Lung (tissue), 12 donors: ENCODE measurements around the gene NOS1AP. TPM values are rescaled to one million over a fixed set of nuclear protein-coding genes. Genes with fewer than 3 reads are reported as not detected.

Experiments
- ATAC-seq: fragments of 200-7000 bp; cut with Tn5 transposase; one replicate; pipeline ENCODE4 v1.9.1; 2020; ENCODE audit warnings: moderate number of reproducible peaks; ENCODE audit not compliant: insufficient read depth, low FRiP score
- DNase-seq, 3 donors: peaks; one replicate each; pipeline ENCODE4 v3.0.0-alpha.2; 2013 to 2017
- H3K27ac ChIP-seq, 2 donors: one replicate each; pipeline ENCODE4 v1.5.1; 2013; ENCODE audit warnings: mild to moderate bottlenecking in 2 of 2, moderate library complexity in 2 of 2, control low read depth in 1 of 2, inconsistent platforms in 1 of 2, low read depth in 1 of 2, low read length in 1 of 2
- H3K27me3 ChIP-seq, 3 donors: one replicate each; pipeline ENCODE4 v1.5.1; 2013; ENCODE audit warnings: low read length in 2 of 3; ENCODE audit not compliant: control insufficient read depth in 3 of 3, insufficient read depth in 3 of 3
- H3K36me3 ChIP-seq, 4 donors: one replicate each; pipeline ENCODE4 v1.5.1; 2013; ENCODE audit warnings: low read length in 4 of 4, mild to moderate bottlenecking in 1 of 4, moderate library complexity in 1 of 4; ENCODE audit not compliant: control insufficient read depth in 4 of 4, insufficient read depth in 4 of 4
- H3K4me1 ChIP-seq, 5 donors: one replicate each; pipeline ENCODE4 v1.5.1; 2013; ENCODE audit warnings: low read length in 5 of 5, mild to moderate bottlenecking in 2 of 5, moderate library complexity in 1 of 5; ENCODE audit not compliant: control insufficient read depth in 5 of 5, insufficient read depth in 5 of 5
- H3K4me3 ChIP-seq: one replicate; pipeline ENCODE4 v1.5.1; 2013; ENCODE audit warnings: mild to moderate bottlenecking, control low read depth, moderate library complexity
- H3K9ac ChIP-seq, 2 donors: one replicate each; pipeline ENCODE4 v1.5.1; 2013; ENCODE audit warnings: low read length in 2 of 2, control low read depth in 1 of 2; ENCODE audit not compliant: insufficient read depth in 1 of 2
- H3K9me3 ChIP-seq, 4 donors: one replicate each; pipeline ENCODE4 v1.5.1; 2013; ENCODE audit warnings: low read length in 3 of 4, mild to moderate bottlenecking in 1 of 4, moderate library complexity in 1 of 4; ENCODE audit not compliant: control insufficient read depth in 4 of 4, insufficient read depth in 3 of 4
- CTCF ChIP-seq: IDR thresholded peaks from 2 replicates; pipeline ENCODE4 v1.5.1; 2012; ENCODE audit warnings: mild to moderate bottlenecking; ENCODE audit errors: control extremely low read depth, extremely low read depth
- WGBS, 2 donors: extraction: QIAGEN DNeasy Blood & Tissue Kit; methylation state at CpG; one replicate each; pipeline ENCODE4 v1.1.7; 2013; 5-methylcytosine and 5-hydroxymethylcytosine counted together
- polyA plus RNA-seq, 2 donors: library from polyadenylated mRNA; stranded (reverse); fragments of 200-250 nt; gene quantifications; one replicate each; pipeline ENCODE4 v1.2.1, GENCODE V29; 2013
- total RNA-seq, 2 donors: library from RNA; depleted of rRNA in 1 of 2; stranded (reverse); fragments of >200 nt in 1 of 2; gene quantifications; one replicate each; pipeline ENCODE4 v1.2.1, GENCODE V29; 2014 to 2021
- donor health status: control.
- donor health status: control.
- donor health status: Bipolar disorder and iron deficiency.
- donor health status: healthy.
- donor health status: DM: yes; HTN: yes; CAD: no.

Gene NOS1AP
- total and polyA plus RNA-seq, 4 donors: 0.57 to 5.0 (median 1.2) TPM

DNA sequence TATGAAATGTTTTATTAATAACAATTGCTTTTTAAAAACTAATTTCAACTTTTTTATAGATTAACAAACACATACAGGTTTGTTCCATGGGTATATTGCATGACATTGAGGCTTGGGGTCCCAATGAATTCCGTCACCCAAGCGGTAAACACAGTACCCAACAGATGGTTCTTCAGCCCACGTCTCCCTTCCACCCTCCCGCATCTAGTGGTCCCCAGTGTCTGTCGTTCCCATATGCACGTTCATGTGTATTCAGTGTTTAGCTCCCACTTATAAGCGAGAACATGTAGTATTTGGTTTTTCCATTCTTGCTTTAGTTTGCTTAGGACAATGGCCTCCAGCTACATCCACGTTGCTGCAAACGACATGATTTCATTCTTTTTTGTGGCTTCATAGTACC, 48.6 kb downstream of the NOS1AP start:
- 86 to 91% methylated on average over 9 of the region's 9 CpGs for WGBS, 2 donors

GRCh38 chr1:162128693-162129356, 59.3 kb downstream of the NOS1AP start:
- peaks cover 0 to 3% (median 0%) of the 10 kb centered on the region in 4 donors for H3K9me3 ChIP-seq
- H3K4me1 ChIP-seq: peaks cover 0 to 9% (median 2%) of the 10 kb centered on the region in 5 donors
- H3K9ac ChIP-seq: no peak overlapping the region
- 84 to 89% methylated on average over 6 of the region's 6 CpGs for WGBS, 2 donors
- no peak overlapping the region for H3K27ac ChIP-seq
- TF ChIP-seq CTCF: no peak
- ATAC-seq: no peak
- no peaks in the 10 kb centered on the region for H3K27me3 ChIP-seq
- H3K4me3 ChIP-seq: no peak overlapping the region
- no peaks in the 10 kb centered on the region for H3K36me3 ChIP-seq
- DNase-seq: no peak

More for the DNA sequence above, 48.6 kb downstream of the NOS1AP start:
- no peak for ATAC-seq
- no peaks in the 10 kb centered on the region for H3K27me3 ChIP-seq
- H3K9ac ChIP-seq: no peak overlapping the region
- H3K36me3 ChIP-seq: no peaks in the 10 kb centered on the region
- peaks cover 0 to 2% (median 0%) of the 10 kb centered on the region in 4 donors for H3K9me3 ChIP-seq
- peaks cover 0 to 6% (median 4%) of the 10 kb centered on the region in 5 donors for H3K4me1 ChIP-seq
- no peak overlapping the region for H3K27ac ChIP-seq
- DNase-seq: no peak
- TF ChIP-seq CTCF: no peak
- H3K4me3 ChIP-seq: no peak overlapping the region

GRCh38 chr1:162130308-162130707, 60.8 kb downstream of the NOS1AP start:
- Histone ChIP-seq H3K36me3 (peaks cover 0 to 2% (median 0%) of the 10 kb centered on the region in 4 donors), H3K9ac (no peak overlapping the region), H3K4me1 (peaks cover 0 to 12% (median 5%) of the 10 kb centered on the region in 5 donors), H3K4me3 (no peak overlapping the region), H3K27me3 (no peaks in the 10 kb centered on the region), H3K27ac (no peak overlapping the region), H3K9me3 (peaks cover 0 to 3% (median 0%) of the 10 kb centered on the region in 4 donors)
- TF ChIP-seq CTCF: no peak
- ATAC-seq: no peak
- no peak for DNase-seq
- 74 to 95% methylated on average over 2 of the region's 2 CpGs for WGBS, 2 donors
